A549 (cell line): ENCODE data around the gene TTC7B. TPM values are rescaled to one million over a fixed set of nuclear protein-coding genes. Genes with fewer than 3 reads are reported as not detected.

Experiments used
- ATAC-seq, 2 experiments: fragments of 200-7000 bp in 1 of 2; fragments of >200 bp in 1 of 2; cut with Nextera tagmentation in 1 of 2; cut with Tn5 transposase in 1 of 2; 3 replicates each; pipeline versions ENCODE4 v1.8.0 to v1.9.1; 2018 to 2020; ENCODE audit warnings: mild to moderate bottlenecking in 1 of 2, moderate library complexity in 1 of 2
- CTCF ChIA-PET: fragments of 300-600 bp; sonication (Branson Sonifier 250); formaldehyde crosslinking; extraction: SDS; loops from one replicate; lab custom pipeline; 2021; ENCODE audit warnings: antibody characterized with exemption, inconsistent platforms; lab: Yijun Ruan, JAX
- POLR2A ChIA-PET: fragments of 350-600 bp; formaldehyde crosslinking; extraction: SDS; loops from one replicate; lab custom pipeline; 2021; ENCODE audit warnings: antibody characterized with exemption, inconsistent platforms; lab: Yijun Ruan, JAX
- DNase-seq, 2 experiments: peaks; one replicate each; pipeline versions ENCODE4 v3.0.0 to v3.0.0-alpha.2; 2011 to 2016; ENCODE audit warnings: low read depth in 1 of 2, low spot score in 1 of 2
- FAIRE-seq: peaks from 2 replicates; lab custom pipeline; 2011; peaks lifted over from hg19 to GRCh38; lab: Jason Lieb, UNC
- H3K27ac ChIP-seq, 2 experiments: fragments of >200 bp; sonication (Bioruptor Twin); formaldehyde crosslinking; 3 replicates each; pipeline ENCODE4 v1.5.1; 2016 to 2017
- H3K4me1 ChIP-seq: fragments of >200 bp; sonication (Bioruptor Twin); formaldehyde crosslinking; 3 replicates; pipeline ENCODE4 v1.6.1; 2016
- H3K4me2 ChIP-seq: fragments of >200 bp; sonication (Bioruptor Twin); formaldehyde crosslinking; 3 replicates; pipeline ENCODE4 v1.6.1; 2016
- H3K4me3 ChIP-seq: fragments of >200 bp; sonication (Bioruptor Twin); formaldehyde crosslinking; 3 replicates; pipeline ENCODE4 v1.5.1; 2016
- H3K9me3 ChIP-seq: fragments of >200 bp; sonication (Bioruptor Twin); formaldehyde crosslinking; 3 replicates; pipeline ENCODE4 v1.6.1; 2016
- CBX8 ChIP-seq: fragments of 200-600 bp; sonication (generic); IDR thresholded peaks from 2 replicates; pipeline ENCODE4 v1.6.1; 2016
- CHD2 ChIP-seq: fragments of 150-350 bp; IDR thresholded peaks from 2 replicates; pipeline ENCODE4 v1.6.1; 2014; ENCODE audit warnings: low read length; ENCODE audit not compliant: partially characterized antibody
- E2F6 ChIP-seq: IDR thresholded peaks from 2 replicates; pipeline ENCODE4 v1.6.1; 2012; ENCODE audit warnings: low read depth, borderline replicate concordance
- FOSB ChIP-seq: fragments of 250-450 bp; sonication (Bioruptor Pico); IDR thresholded peaks from 2 replicates; pipeline ENCODE4 v1.5.0; 2020; ENCODE audit warnings: mild to moderate bottlenecking, moderate library complexity
- FOSL2 ChIP-seq, 2 experiments: fragments of 450-650 bp in 1 of 2; fragments of >200 bp in 1 of 2; sonication (Bioruptor Twin) in 1 of 2; formaldehyde crosslinking; IDR thresholded peaks; 2 replicates each; pipeline versions ENCODE4 v1.5.0 to v1.6.1; 2016 to 2020; ENCODE audit warnings: mild to moderate bottlenecking in 1 of 2, moderate library complexity in 1 of 2
- FOXS1 ChIP-seq: fragments of 250-450 bp; sonication (Bioruptor Pico); IDR thresholded peaks from 2 replicates; pipeline ENCODE4 v1.5.0; 2020; ENCODE audit warnings: mild to moderate bottlenecking, moderate library complexity
- GATA3 ChIP-seq: IDR thresholded peaks from 2 replicates; pipeline ENCODE4 v1.6.1; 2012; ENCODE audit warnings: borderline replicate concordance
- HEYL ChIP-seq: fragments of 250-450 bp; sonication (Bioruptor Pico); IDR thresholded peaks from 2 replicates; pipeline ENCODE4 v1.8.0; 2021; ENCODE audit warnings: mild to moderate bottlenecking, moderate library complexity
- HOXA7 ChIP-seq: fragments of 250-450 bp; sonication (Bioruptor Pico); IDR thresholded peaks from 2 replicates; pipeline ENCODE4 v1.5.0; 2020; ENCODE audit warnings: mild to moderate bottlenecking, moderate library complexity
- KDM5A ChIP-seq: fragments of 200-600 bp; sonication (generic); IDR thresholded peaks from 2 replicates; pipeline ENCODE4 v1.6.1; 2016; ENCODE audit warnings: antibody characterized with exemption, mild to moderate bottlenecking
- MAFK ChIP-seq: fragments of 450-650 bp; IDR thresholded peaks from 2 replicates; pipeline ENCODE4 v1.6.1; 2014; ENCODE audit not compliant: partially characterized antibody
- MAX ChIP-seq: IDR thresholded peaks from 2 replicates; pipeline ENCODE4 v1.6.1; 2012
- MYC ChIP-seq: IDR thresholded peaks from 2 replicates; pipeline ENCODE4 v1.6.1; 2012; ENCODE audit warnings: mild to moderate bottlenecking, inconsistent platforms, low read length, improper control_type of control experiment, borderline replicate concordance
- NPAS2 ChIP-seq: fragments of 250-450 bp; sonication (Bioruptor Pico); IDR thresholded peaks from 2 replicates; pipeline ENCODE4 v1.8.0; 2022; ENCODE audit warnings: mild to moderate bottlenecking, moderate library complexity, borderline replicate concordance
- RAD21 ChIP-seq, 2 experiments: fragments of >200 bp in 1 of 2; sonication (Bioruptor Twin) in 1 of 2; formaldehyde crosslinking in 1 of 2; IDR thresholded peaks in 1 of 2; conservative IDR thresholded peaks in 1 of 2; 2 replicates in 1 of 2; 3 replicates in 1 of 2; pipeline ENCODE4 v1.6.1; 2012 to 2018; ENCODE audit warnings: inconsistent platforms in 1 of 2
- RFX5 ChIP-seq: fragments of 450-650 bp; IDR thresholded peaks from 2 replicates; pipeline ENCODE4 v1.7.1; 2014; ENCODE audit warnings: antibody characterized with exemption, mild to moderate bottlenecking, moderate library complexity
- RNF2 ChIP-seq: fragments of 200-600 bp; sonication (generic); IDR thresholded peaks from 2 replicates; pipeline ENCODE4 v1.6.1; 2016; ENCODE audit warnings: low read depth, mild to moderate bottlenecking, antibody characterized with exemption, moderate library complexity, borderline replicate concordance
- SMC3 ChIP-seq: fragments of >200 bp; sonication (Bioruptor Twin); formaldehyde crosslinking; IDR thresholded peaks from 3 replicates; pipeline ENCODE4 v1.6.1; 2018; ENCODE audit warnings: inconsistent platforms
- SREBF2 ChIP-seq: fragments of 450-650 bp; IDR thresholded peaks from 2 replicates; pipeline ENCODE4 v1.6.1; 2014; ENCODE audit warnings: mild to moderate bottlenecking, moderate library complexity
- TP53 ChIP-seq: fragments of 250-450 bp; sonication (Bioruptor Pico); IDR thresholded peaks from 2 replicates; pipeline ENCODE4 v1.5.0; 2021; ENCODE audit warnings: mild to moderate bottlenecking, moderate library complexity
- USF2 ChIP-seq: fragments of 450-650 bp; IDR thresholded peaks from 2 replicates; pipeline ENCODE4 v1.6.1; 2014; ENCODE audit warnings: antibody characterized with exemption
- ZNF302 ChIP-seq: fragments of 250-450 bp; sonication (Bioruptor Pico); IDR thresholded peaks from 2 replicates; pipeline ENCODE4 v1.9.0; 2021; ENCODE audit warnings: inconsistent platforms, mild to moderate bottlenecking, moderate library complexity
- ZSCAN20 ChIP-seq: fragments of 250-450 bp; sonication (Bioruptor Pico); IDR thresholded peaks from 2 replicates; pipeline ENCODE4 v1.8.0; 2022; ENCODE audit warnings: mild to moderate bottlenecking, moderate library complexity
- WGBS: methylation state at CpG from one replicate; pipeline ENCODE4 v1.1.6; 2017; ENCODE audit errors: missing lambda C conversion rate; 5-methylcytosine and 5-hydroxymethylcytosine counted together
- polyA plus RNA-seq, 4 experiments: library from polyadenylated mRNA; depleted of rRNA in 3 of 4; stranded (reverse); fragments of >200 nt; fragmentation: RNase III in 1 of 4; extraction: RNeasy Plus Mini Kit Qiagen cat#74134 plus additional on column Dnase treatment in 1 of 4; gene quantifications; 2 replicates in 3 of 4; 3 replicates in 1 of 4; pipeline ENCODE4 v1.2.3, GENCODE V29; 2011 to 2017
- TF ChIP-seq, protein P1 (sequence below): IDR thresholded peaks from 2 replicates; pipeline ENCODE4 v1.6.1; 2012
- TF ChIP-seq, protein P2 (sequence below): fragments of 250-450 bp; sonication (Bioruptor Pico); IDR thresholded peaks from 2 replicates; pipeline ENCODE4 v1.5.0; 2020; ENCODE audit warnings: low read depth, mild to moderate bottlenecking, moderate library complexity
- TF ChIP-seq, protein P3 (sequence below): fragments of 250-450 bp; sonication (Bioruptor Pico); IDR thresholded peaks from 2 replicates; pipeline ENCODE4 v1.5.0; 2021; ENCODE audit warnings: mild to moderate bottlenecking, moderate library complexity, borderline replicate concordance

The TTC7B gene
- polyA plus RNA-seq, 2 of the 4 experiments (the other 2 are of a cell fraction): 16.6 to 28.0 TPM

- 91% methylated on average over 6 of the region's 6 CpGs for whole genome bisulfite sequencing
- FAIRE-seq: no peak
- ChIA-PET POLR2A (no interaction called here), CTCF (no interaction called here)
- H3K27ac ChIP-seq: no peak overlapping the region
- no peak for DNase-seq
- H3K4me3 ChIP-seq: no peak overlapping the region
- H3K4me1 ChIP-seq: no peaks in the 10 kb centered on the region
- H3K9me3 ChIP-seq: no peaks in the 10 kb centered on the region
- TF ChIP-seq FOXS1 (CRISPR knock-in tag) (no peak), KDM5A (no peak)
- ATAC-seq: no peak
- no peak overlapping the region for H3K4me2 ChIP-seq
Measured at GRCh38 chr14:90562652-90563051, 253.6 kb downstream of the TTC7B start.

GRCh38 chr14:90561920-90562319, 254.3 kb downstream of the TTC7B start:
- ATAC-seq: no peak
- Histone ChIP-seq H3K4me1 (no peaks in the 10 kb centered on the region), H3K4me2 (no peak overlapping the region), H3K4me3 (no peak overlapping the region), H3K27ac (no peak overlapping the region), H3K9me3 (no peaks in the 10 kb centered on the region)
- ChIA-PET POLR2A (no interaction called here), CTCF (interaction anchor here (0.6 to 0.7 kb wide), 2 partner anchors 10 to 183 kb away, joined by 3 to 4 read pairs; no protein-coding TSS in a partner anchor)
- no peak for DNase-seq
- 62% methylated on average over 7 of the region's 7 CpGs for WGBS
- FAIRE-seq: no peak
- no peak for TF ChIP-seq HEYL (CRISPR knock-in tag)
- TF ChIP-seq USF2: no peak
- no peak for TF ChIP-seq ZNF302
- TF ChIP-seq NPAS2 (CRISPR knock-in tag): no peak
- no peak for TF ChIP-seq SREBF2
- no peak for TF ChIP-seq CBX8
- TF ChIP-seq HOXA7 (CRISPR knock-in tag): no peak
- TF ChIP-seq GATA3: no peak
- TF ChIP-seq RAD21 (conservative IDR thresholded peaks at IDR 0.05 in 1 of 2, IDR thresholded peaks at IDR 0.05 in 1 of 2): no peak
- TF ChIP-seq RFX5: no peak
- no peak for TF ChIP-seq MAX
- TF ChIP-seq, protein P1, sequence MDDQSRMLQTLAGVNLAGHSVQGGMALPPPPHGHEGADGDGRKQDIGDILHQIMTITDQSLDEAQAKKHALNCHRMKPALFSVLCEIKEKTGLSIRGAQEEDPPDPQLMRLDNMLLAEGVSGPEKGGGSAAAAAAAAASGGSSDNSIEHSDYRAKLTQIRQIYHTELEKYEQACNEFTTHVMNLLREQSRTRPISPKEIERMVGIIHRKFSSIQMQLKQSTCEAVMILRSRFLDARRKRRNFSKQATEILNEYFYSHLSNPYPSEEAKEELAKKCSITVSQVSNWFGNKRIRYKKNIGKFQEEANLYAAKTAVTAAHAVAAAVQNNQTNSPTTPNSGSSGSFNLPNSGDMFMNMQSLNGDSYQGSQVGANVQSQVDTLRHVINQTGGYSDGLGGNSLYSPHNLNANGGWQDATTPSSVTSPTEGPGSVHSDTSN: no peak
- TF ChIP-seq, protein P2, sequence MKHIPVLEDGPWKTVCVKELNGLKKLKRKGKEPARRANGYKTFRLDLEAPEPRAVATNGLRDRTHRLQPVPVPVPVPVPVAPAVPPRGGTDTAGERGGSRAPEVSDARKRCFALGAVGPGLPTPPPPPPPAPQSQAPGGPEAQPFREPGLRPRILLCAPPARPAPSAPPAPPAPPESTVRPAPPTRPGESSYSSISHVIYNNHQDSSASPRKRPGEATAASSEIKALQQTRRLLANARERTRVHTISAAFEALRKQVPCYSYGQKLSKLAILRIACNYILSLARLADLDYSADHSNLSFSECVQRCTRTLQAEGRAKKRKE (CRISPR knock-in tag): no peak
- no peak for TF ChIP-seq KDM5A
- no peak for TF ChIP-seq SMC3
- no peak for TF ChIP-seq FOSB (CRISPR knock-in tag)
- TF ChIP-seq RNF2: no peak

- Histone ChIP-seq H3K9me3 (no peaks in the 10 kb centered on the region), H3K4me2 (no peak overlapping the region), H3K4me1 (no peaks in the 10 kb centered on the region), H3K4me3 (no peak overlapping the region), H3K27ac (no peak overlapping the region)
- POLR2A ChIA-PET: no interaction called here
- TF ChIP-seq FOSL2 (IDR thresholded peaks at IDR 0.05): no peak
- TF ChIP-seq FOSL2 (CRISPR knock-in tag; IDR thresholded peaks at IDR 0.05): no peak
- no peak for TF ChIP-seq TP53 (CRISPR knock-in tag)
- no peak for TF ChIP-seq E2F6
- no peak for TF ChIP-seq MAX
- TF ChIP-seq MYC: no peak
- no peak for TF ChIP-seq RAD21 (conservative IDR thresholded peaks at IDR 0.05 in 1 of 2, IDR thresholded peaks at IDR 0.05 in 1 of 2)
- no peak for TF ChIP-seq CHD2
- TF ChIP-seq MAFK: no peak
- TF ChIP-seq ZSCAN20 (CRISPR knock-in tag): no peak
- TF ChIP-seq, protein P3, sequence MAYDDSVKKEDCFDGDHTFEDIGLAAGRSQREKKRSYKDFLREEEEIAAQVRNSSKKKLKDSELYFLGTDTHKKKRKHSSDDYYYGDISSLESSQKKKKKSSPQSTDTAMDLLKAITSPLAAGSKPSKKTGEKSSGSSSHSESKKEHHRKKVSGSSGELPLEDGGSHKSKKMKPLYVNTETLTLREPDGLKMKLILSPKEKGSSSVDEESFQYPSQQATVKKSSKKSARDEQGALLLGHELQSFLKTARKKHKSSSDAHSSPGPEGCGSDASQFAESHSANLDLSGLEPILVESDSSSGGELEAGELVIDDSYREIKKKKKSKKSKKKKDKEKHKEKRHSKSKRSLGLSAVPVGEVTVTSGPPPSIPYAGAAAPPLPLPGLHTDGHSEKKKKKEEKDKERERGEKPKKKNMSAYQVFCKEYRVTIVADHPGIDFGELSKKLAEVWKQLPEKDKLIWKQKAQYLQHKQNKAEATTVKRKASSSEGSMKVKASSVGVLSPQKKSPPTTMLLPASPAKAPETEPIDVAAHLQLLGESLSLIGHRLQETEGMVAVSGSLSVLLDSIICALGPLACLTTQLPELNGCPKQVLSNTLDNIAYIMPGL (CRISPR knock-in tag): no peak
- no peak for DNase-seq
- no peak for FAIRE-seq
- CTCF ChIA-PET: interaction anchor here (0.7 to 1.6 kb wide), 2 partner anchors 9 to 12 kb away, joined by 3 to 4 read pairs; no protein-coding TSS in a partner anchor
- ATAC-seq: no peak
- 96% methylated on average over 7 of the region's 10 CpGs for WGBS
Measured at GRCh38 chr14:90560991-90561390, 255.2 kb downstream of the TTC7B start.
